ENCODE results near the gene CCHCR1. TPM values are rescaled to one million over a fixed set of nuclear protein-coding genes. Genes with fewer than 3 reads are reported as not detected.

The CCHCR1 gene
- total RNA-seq, 2 experiments from 2014 or later: 39.7 to 57.6 TPM

- DNase-seq (peak; percentile 58), ATAC-seq (peak; percentile 28)
- ChIA-PET POLR2A (interaction anchor here (0.8 to 1.3 kb wide), 2 partner anchors 12 to 207 kb away, joined by 3 read pairs; no protein-coding TSS in a partner anchor), CTCF (interaction anchor here (0.5 to 1.5 kb wide), 13 partner anchors 10 to 456 kb away, joined by 3 to 8 read pairs (median 3); no protein-coding TSS in a partner anchor)
- Mint-ChIP-seq H3K36me3 (ENCODE audit: low read depth) (peaks cover 47% of the 10 kb centered on the region), H3K27ac (peak overlapping the region; percentile 89), H3K9me3 (ENCODE audit: low read depth) (no peaks in the 10 kb centered on the region), H3K27me3 (no peaks in the 10 kb centered on the region), H3K4me3 (peak overlapping the region; percentile 97), H3K4me1 (peaks cover 44% of the 10 kb centered on the region)
- intact Hi-C loops (cut with DNase I, micrococcal nuclease): loop anchor here (1.0 to 10.0 kb wide), 16 partner anchors 21 to 832 kb away; partner anchors contain the start of genes ABCF1 (in 1 of the 2), C6orf136 (in 1 of the 2), HLA-B (in 1 of the 2) and HLA-C (in 1 of the 2)
These were observed 1.6 kb upstream of the CCHCR1 start for GRCh38 chr6:31158863-31159855.

- Mint-ChIP-seq H3K27me3 (no peaks in the 10 kb centered on the region), H3K27ac (peak within 1 kb of the TSS; percentile 89), H3K4me3 (peak within 1 kb of the TSS; percentile 97), H3K36me3 (ENCODE audit: low read depth) (peaks cover 49% of the 10 kb centered on the region), H3K9me3 (ENCODE audit: low read depth) (no peaks in the 10 kb centered on the region), H3K4me1 (peaks cover 39% of the 10 kb centered on the region)
- ChIA-PET CTCF (interaction anchor here (0.5 to 1.5 kb wide), 14 partner anchors 10 to 668 kb away, joined by 3 to 8 read pairs (median 4); partner anchors contain the start of gene LSM2), POLR2A (interaction anchor here (0.7 to 1.3 kb wide), 3 partner anchors 39 to 208 kb away, joined by 3 to 7 read pairs (median 3); no protein-coding TSS in a partner anchor)
- DNase-seq (peak; percentile 99), ATAC-seq (peak; percentile 90)
- intact Hi-C loops (cut with DNase I, micrococcal nuclease): loop anchor here (1.0 to 10.0 kb wide), 16 partner anchors 21 to 831 kb away; partner anchors contain the start of genes ABCF1 (in 1 of the 2), C6orf136 (in 1 of the 2), HLA-B (in 1 of the 2) and HLA-C (in 1 of the 2)
These were observed 699 bp upstream of the CCHCR1 start, which contains the start of gene TCF19 for GRCh38 chr6:31158140-31158862. Gene TCF19 (plus strand): TSS chr6:31158589. CDS start chr6:31159470, 881 bp downstream.

- ChIA-PET CTCF (interaction anchor here (1.4 kb wide), 1 partner anchor 27 kb away, joined by 4 read pairs; no protein-coding TSS in a partner anchor), POLR2A (no interaction called here)
- H3K4me1 Mint-ChIP-seq: peaks cover 27% of the 10 kb centered on the region
- H3K27ac Mint-ChIP-seq: no peak overlapping the region
- peaks cover 37% of the 10 kb centered on the region for H3K36me3 Mint-ChIP-seq (ENCODE audit: low read depth)
- H3K4me3 Mint-ChIP-seq: peak overlapping the region; percentile 97
- ATAC-seq (no peak), DNase-seq (no peak)
- intact Hi-C loops (cut with DNase I, micrococcal nuclease): loop anchor here in 1 of 2 experiments (5.0 to 10.0 kb wide), 2 partner anchors 442 to 829 kb away; partner anchors contain the start of genes MDC1 and TRIM39
- no peaks in the 10 kb centered on the region for H3K27me3 Mint-ChIP-seq
- H3K9me3 Mint-ChIP-seq (ENCODE audit: low read depth): no peaks in the 10 kb centered on the region
These were observed 961 bp downstream of the CCHCR1 start for GRCh38 chr6:31156641-31157040.

- POLR2A ChIA-PET: no interaction called here
- Mint-ChIP-seq H3K27me3 (no peaks in the 10 kb centered on the region), H3K4me3 (no peak overlapping the region), H3K9me3 (ENCODE audit: low read depth) (no peaks in the 10 kb centered on the region), H3K36me3 (ENCODE audit: low read depth) (peaks cover 25% of the 10 kb centered on the region), H3K4me1 (peaks cover 11% of the 10 kb centered on the region), H3K27ac (no peak overlapping the region)
- ATAC-seq (no peak), DNase-seq (no peak)
- CTCF ChIA-PET: interaction anchor here (0.7 to 1.0 kb wide), 4 partner anchors 11 to 227 kb away, joined by 3 to 4 read pairs (median 3); no protein-coding TSS in a partner anchor
- intact Hi-C loops (cut with DNase I, micrococcal nuclease): loop anchor here in 1 of 2 experiments (10.0 kb wide), 1 partner anchor 440 kb away; the partner anchor contains the start of gene MDC1
These were observed 3.2 kb downstream of the CCHCR1 start for GRCh38 chr6:31154436-31154835.

- peaks cover 14% of the 10 kb centered on the region for H3K36me3 Mint-ChIP-seq (ENCODE audit: low read depth)
- H3K9me3 Mint-ChIP-seq (ENCODE audit: low read depth): no peaks in the 10 kb centered on the region
- no peak overlapping the region for H3K27ac Mint-ChIP-seq
- ChIA-PET CTCF (interaction anchor here (0.7 to 1.8 kb wide), 4 partner anchors 14 to 571 kb away, joined by 3 to 5 read pairs (median 4); partner anchors contain the start of gene PSORS1C2), POLR2A (no interaction called here)
- ATAC-seq: no peak
- H3K4me3 Mint-ChIP-seq: no peak overlapping the region
- no peaks in the 10 kb centered on the region for H3K27me3 Mint-ChIP-seq
- DNase-seq: no peak
- peaks cover 7% of the 10 kb centered on the region for H3K4me1 Mint-ChIP-seq
- intact Hi-C loops (cut with DNase I, micrococcal nuclease): loop anchor here in 1 of 2 experiments (10.0 kb wide), 1 partner anchor 438 kb away; the partner anchor contains the start of gene MDC1
These were observed 4.8 kb downstream of the CCHCR1 start for GRCh38 chr6:31152781-31153180.

- intact Hi-C loops (cut with DNase I, micrococcal nuclease): loop anchor here in 1 of 2 experiments (10.0 kb wide), 1 partner anchor 435 kb away; the partner anchor contains the start of gene MDC1
- no peak overlapping the region for H3K27ac Mint-ChIP-seq
- DNase-seq (no peak), ATAC-seq (no peak)
- H3K4me1 Mint-ChIP-seq: no peaks in the 10 kb centered on the region
- H3K27me3 Mint-ChIP-seq: no peaks in the 10 kb centered on the region
- peaks cover 17% of the 10 kb centered on the region for H3K36me3 Mint-ChIP-seq (ENCODE audit: low read depth)
- no peaks in the 10 kb centered on the region for H3K9me3 Mint-ChIP-seq (ENCODE audit: low read depth)
- ChIA-PET POLR2A (no interaction called here), CTCF (interaction anchor here (0.6 to 1.1 kb wide), 3 partner anchors 11 to 1390 kb away, joined by 3 read pairs; no protein-coding TSS in a partner anchor)
- H3K4me3 Mint-ChIP-seq: no peak overlapping the region
These were observed 7.7 kb downstream of the CCHCR1 start for GRCh38 chr6:31149827-31150447.

- Mint-ChIP-seq H3K9me3 (ENCODE audit: low read depth) (no peaks in the 10 kb centered on the region), H3K27ac (no peak overlapping the region), H3K4me3 (no peak overlapping the region), H3K27me3 (no peaks in the 10 kb centered on the region), H3K4me1 (no peaks in the 10 kb centered on the region), H3K36me3 (ENCODE audit: low read depth) (peaks cover 18% of the 10 kb centered on the region)
- ATAC-seq (no peak), DNase-seq (no peak)
- ChIA-PET CTCF (interaction anchor here (0.6 to 2.9 kb wide), 6 partner anchors 8 to 221 kb away, joined by 3 to 15 read pairs (median 4); no protein-coding TSS in a partner anchor), POLR2A (interaction anchor here (1.0 kb wide), 1 partner anchor 53 kb away, joined by 4 read pairs; no protein-coding TSS in a partner anchor)
- intact Hi-C loops (cut with DNase I, micrococcal nuclease): no loop called here
These were observed 12.2 kb downstream of the CCHCR1 start for GRCh38 chr6:31145386-31145785.

- H3K27me3 Mint-ChIP-seq: no peaks in the 10 kb centered on the region
- no peaks in the 10 kb centered on the region for H3K9me3 Mint-ChIP-seq (ENCODE audit: low read depth)
- no peak overlapping the region for H3K4me3 Mint-ChIP-seq
- DNase-seq (no peak), ATAC-seq (no peak)
- no peak overlapping the region for H3K27ac Mint-ChIP-seq
- ChIA-PET CTCF (interaction anchor here (0.6 to 2.9 kb wide), 4 partner anchors 17 to 307 kb away, joined by 3 to 15 read pairs (median 4); no protein-coding TSS in a partner anchor), POLR2A (interaction anchor here (1.0 kb wide), 1 partner anchor 53 kb away, joined by 4 read pairs; no protein-coding TSS in a partner anchor)
- H3K36me3 Mint-ChIP-seq (ENCODE audit: low read depth): peaks cover 18% of the 10 kb centered on the region
- no peaks in the 10 kb centered on the region for H3K4me1 Mint-ChIP-seq
- intact Hi-C loops (cut with DNase I, micrococcal nuclease): no loop called here
These were observed 12.6 kb downstream of the CCHCR1 start for GRCh38 chr6:31144970-31145340.

- CTCF ChIA-PET: interaction anchor here (0.6 to 2.9 kb wide), 3 partner anchors 13 to 307 kb away, joined by 3 to 15 read pairs (median 3); no protein-coding TSS in a partner anchor
- intact Hi-C loops (cut with DNase I, micrococcal nuclease): no loop called here
These were observed 13.2 kb downstream of the CCHCR1 start for GRCh38 chr6:31144296-31144969.

More at GRCh38 chr6:31144296-31144969, 13.2 kb downstream of the CCHCR1 start:
- ATAC-seq (no peak), DNase-seq (no peak)
- no peak overlapping the region for H3K4me3 Mint-ChIP-seq
- H3K36me3 Mint-ChIP-seq (ENCODE audit: low read depth): peaks cover 16% of the 10 kb centered on the region
- H3K27me3 Mint-ChIP-seq: no peaks in the 10 kb centered on the region
- H3K9me3 Mint-ChIP-seq (ENCODE audit: low read depth): no peaks in the 10 kb centered on the region
- no peak overlapping the region for H3K27ac Mint-ChIP-seq
- POLR2A ChIA-PET: no interaction called here
- H3K4me1 Mint-ChIP-seq: no peaks in the 10 kb centered on the region

Data from activated CD4-positive, alpha-beta T cell treated with anti-CD3 and anti-CD28 coated beads for 36 hours (primary cell).